Activated CD8-positive, alpha-beta memory T cell treated with anti-CD3 and anti-CD28 coated beads for 36 hours (primary cell): ENCODE results near the gene RUVBL2. TPM values are rescaled to one million over a fixed set of nuclear protein-coding genes. Genes with fewer than 3 reads are reported as not detected.

Source experiments
- CTCF ChIA-PET: fragments of 350-600 bp; sonication (Branson Sonifier 250); formaldehyde crosslinking; loops from one replicate; lab custom pipeline; 2021; ENCODE audit warnings: antibody characterized with exemption; lab: Charles Lee
- POLR2A ChIA-PET: fragments of 350-600 bp; sonication (Branson Sonifier 250); formaldehyde crosslinking; loops from one replicate; lab custom pipeline; 2021; ENCODE audit warnings: antibody characterized with exemption; lab: Charles Lee
- total RNA-seq, 2 experiments: library from RNA; stranded (reverse); gene quantifications; one replicate each; pipeline ENCODE4 v1.2.3, GENCODE V29; 2021

Gene RUVBL2
- total RNA-seq, 2 experiments from 2014 or later: 173 to 175 TPM

- CTCF ChIA-PET: interaction anchor here (0.7 to 1.0 kb wide), 3 partner anchors 8 to 167 kb away, joined by 3 read pairs; no protein-coding TSS in a partner anchor
- POLR2A ChIA-PET: interaction anchor here (0.5 to 1.5 kb wide), 4 partner anchors 14 to 90 kb away, joined by 3 to 7 read pairs (median 5); partner anchors contain the start of genes GYS1, PPP1R15A and RUVBL2
These were observed 31.4 kb upstream of the RUVBL2 start for GRCh38 chr19:48962029-48962848.

- ChIA-PET CTCF (interaction anchor here (0.9 to 1.0 kb wide), 2 partner anchors 8 to 67 kb away, joined by 3 read pairs; no protein-coding TSS in a partner anchor), POLR2A (interaction anchor here (0.9 to 1.5 kb wide), 2 partner anchors 31 to 91 kb away, joined by 3 to 7 read pairs; partner anchors contain the start of genes GYS1, PPP1R15A and RUVBL2)
These were observed 30.9 kb upstream of the RUVBL2 start for GRCh38 chr19:48962849-48963165.

GRCh38 chr19:48963371-48964204 lies 30.1 kb upstream of the RUVBL2 start:
- ChIA-PET POLR2A (interaction anchor here (1.0 to 1.5 kb wide), 4 partner anchors 8 to 89 kb away, joined by 3 to 6 read pairs (median 4); partner anchors contain the start of genes BAX and NUCB1), CTCF (interaction anchor here (0.6 to 5.3 kb wide), 3 partner anchors 15 to 153 kb away, joined by 3 to 24 read pairs (median 3); partner anchors contain the start of genes GYS1 and RUVBL2)

GRCh38 chr19:48964205-48965039 lies 29.3 kb upstream of the RUVBL2 start:
- POLR2A ChIA-PET: interaction anchor here (1.0 to 2.1 kb wide), 7 partner anchors 9 to 169 kb away, joined by 3 to 6 read pairs (median 5); partner anchors contain the start of genes BAX, NUCB1 and PPP1R15A
- CTCF ChIA-PET: interaction anchor here (0.6 to 5.3 kb wide), 4 partner anchors 15 to 176 kb away, joined by 3 to 24 read pairs (median 3); partner anchors contain the start of genes GYS1 and RUVBL2

GRCh38 chr19:48965040-48965805 lies 28.5 kb upstream of the RUVBL2 start, which contains the start of gene FTL:
Gene FTL (plus strand): TSS chr19:48965309. CDS start chr19:48965508, 199 bp downstream.
- ChIA-PET CTCF (interaction anchor here (1.3 to 5.3 kb wide), 3 partner anchors 28 to 177 kb away, joined by 3 to 24 read pairs (median 3); partner anchors contain the start of genes GYS1 and RUVBL2), POLR2A (interaction anchor here (1.1 to 2.1 kb wide), 3 partner anchors 11 to 170 kb away, joined by 3 to 6 read pairs (median 6); partner anchors contain the start of genes BAX and PPP1R15A)

GRCh38 chr19:48965806-48966540 lies 27.7 kb upstream of the RUVBL2 start:
- CTCF ChIA-PET: interaction anchor here (1.3 to 5.3 kb wide), 3 partner anchors 27 to 178 kb away, joined by 3 to 24 read pairs (median 3); partner anchors contain the start of genes GYS1 and RUVBL2
- POLR2A ChIA-PET: interaction anchor here (0.6 to 2.1 kb wide), 5 partner anchors 11 to 171 kb away, joined by 3 to 8 read pairs (median 6); partner anchors contain the start of genes BAX and PPP1R15A

GRCh38 chr19:48966541-48967345 lies 26.9 kb upstream of the RUVBL2 start:
- ChIA-PET POLR2A (interaction anchor here (0.6 to 2.1 kb wide), 4 partner anchors 12 to 171 kb away, joined by 3 to 8 read pairs (median 6); partner anchors contain the start of genes BAX and PPP1R15A), CTCF (interaction anchor here (0.9 to 5.3 kb wide), 4 partner anchors 9 to 179 kb away, joined by 3 to 24 read pairs (median 4); partner anchors contain the start of genes GYS1 and RUVBL2)

- CTCF ChIA-PET: interaction anchor here (0.7 to 5.3 kb wide), 4 partner anchors 9 to 180 kb away, joined by 3 to 24 read pairs (median 4); partner anchors contain the start of genes GYS1 and RUVBL2
- POLR2A ChIA-PET: interaction anchor here (0.6 to 2.1 kb wide), 4 partner anchors 13 to 172 kb away, joined by 3 to 8 read pairs (median 4); no protein-coding TSS in a partner anchor
These were observed 26.1 kb upstream of the RUVBL2 start for GRCh38 chr19:48967346-48968178.

- ChIA-PET POLR2A (interaction anchor here (0.6 to 2.1 kb wide), 4 partner anchors 14 to 173 kb away, joined by 3 to 8 read pairs (median 4); no protein-coding TSS in a partner anchor), CTCF (interaction anchor here (0.6 to 5.3 kb wide), 5 partner anchors 8 to 539 kb away, joined by 3 to 24 read pairs (median 4); partner anchors contain the start of genes GYS1 and RUVBL2)
These were observed 25.5 kb upstream of the RUVBL2 start for GRCh38 chr19:48968179-48968661.

GRCh38 chr19:48968813-48969218 lies 24.9 kb upstream of the RUVBL2 start:
- CTCF ChIA-PET: interaction anchor here (0.6 to 1.9 kb wide), 2 partner anchors 11 to 538 kb away, joined by 3 to 5 read pairs; no protein-coding TSS in a partner anchor
- POLR2A ChIA-PET: no interaction called here

GRCh38 chr19:48969276-48970138 lies 24.2 kb upstream of the RUVBL2 start:
- CTCF ChIA-PET: interaction anchor here (1.1 to 2.2 kb wide), 9 partner anchors 10 to 181 kb away, joined by 3 to 13 read pairs (median 5); partner anchors contain the start of genes BAX, HSD17B14 and NUCB1
- POLR2A ChIA-PET: no interaction called here

- ChIA-PET POLR2A (interaction anchor here (0.6 kb wide), 2 partner anchors 9 to 46 kb away, joined by 4 to 9 read pairs; no protein-coding TSS in a partner anchor), CTCF (interaction anchor here (0.6 to 2.2 kb wide), 28 partner anchors 8 to 724 kb away, joined by 3 to 13 read pairs (median 5); partner anchors contain the start of genes BAX, DHDH, GYS1 and HSD17B14)
These were observed 23.4 kb upstream of the RUVBL2 start for GRCh38 chr19:48970139-48970766.
